ENCODE data around the gene C1orf216.

- TF ChIP-seq CTCF (IDR thresholded peaks at IDR 0.05) = no peak
- TF ChIP-seq POLR2A (IDR thresholded peaks at IDR 0.05) = no peak
Observed at GRCh38 chr1:35680271-35680670, 38.4 kb downstream of the C1orf216 start.

Measured in body of pancreas (tissue), 4 donors.